GM21723 (cell line): ENCODE data around the gene DSG2.
"Not testable (repeated sequence)": the region's sequence is repeated elsewhere in the genome, so short reads cannot be mapped to it uniquely, and the experiment has no call there.

Experiments
- ATAC-seq: cut with Tn5 transposase; IDR thresholded peaks from one replicate; pipeline ENCODE4 v1.9.1; 2021; ENCODE audit warnings: mild to moderate bottlenecking, moderate library complexity; ENCODE audit not compliant: unreplicated experiment

DSG2 gene

GRCh38 chr18:31498574-31499524, 872 bp downstream of the DSG2 start:
- ATAC-seq, result no peak

- ATAC-seq, result peak; percentile 89
Measured at GRCh38 chr18:31500051-31500688, 2.2 kb downstream of the DSG2 start.

GRCh38 chr18:31503011-31503410, 5.0 kb downstream of the DSG2 start:
- ATAC-seq, result no peak

GRCh38 chr18:31504455-31505147, 6.6 kb downstream of the DSG2 start:
- ATAC-seq, result no peak

- no peak for ATAC-seq
Measured at GRCh38 chr18:31505156-31505555, 7.2 kb downstream of the DSG2 start.

- no peak for ATAC-seq
Measured at GRCh38 chr18:31506024-31506742, 8.2 kb downstream of the DSG2 start.

GRCh38 chr18:31507124-31507523, 9.1 kb downstream of the DSG2 start:
- ATAC-seq, result not testable (repeated sequence)

GRCh38 chr18:31508781-31509180, 10.8 kb downstream of the DSG2 start:
- ATAC-seq, result no peak

GRCh38 chr18:31509571-31509970, 11.6 kb downstream of the DSG2 start:
- ATAC-seq, result no peak

- ATAC-seq, result no peak
Measured at GRCh38 chr18:31510319-31510718, 12.3 kb downstream of the DSG2 start.

GRCh38 chr18:31511098-31511497, 13.1 kb downstream of the DSG2 start:
- ATAC-seq, result no peak

GRCh38 chr18:31512203-31512764, 14.3 kb downstream of the DSG2 start:
- no peak for ATAC-seq

- no peak for ATAC-seq
Measured at GRCh38 chr18:31513189-31513935, 15.4 kb downstream of the DSG2 start.

GRCh38 chr18:31516437-31516836, 18.5 kb downstream of the DSG2 start:
- no peak for ATAC-seq

GRCh38 chr18:31526374-31526773, 28.4 kb downstream of the DSG2 start:
- ATAC-seq, result no peak

- no peak for ATAC-seq
Measured at GRCh38 chr18:31533236-31533635, 35.3 kb downstream of the DSG2 start.

- no peak for ATAC-seq
Measured at GRCh38 chr18:31538837-31539236, 40.9 kb downstream of the DSG2 start.

GRCh38 chr18:31546476-31546875, 48.5 kb downstream of the DSG2 start:
- ATAC-seq, result no peak

GRCh38 chr18:31548853-31549252, 50.9 kb downstream of the DSG2 start:
- ATAC-seq, result no peak

- ATAC-seq, result no peak
Measured at GRCh38 chr18:31549416-31549815, 51.4 kb downstream of the DSG2 start.
